GM21737 (cell line): Measurements from ENCODE around the gene ADPRHL1.
A peak's percentile ranks its signal among the peaks of the same experiment; 100 is the strongest.

Experiments used
- ATAC-seq: cut with Tn5 transposase; IDR thresholded peaks from one replicate; pipeline ENCODE4 v1.9.1; 2021; ENCODE audit warnings: mild to moderate bottlenecking, moderate library complexity; ENCODE audit not compliant: unreplicated experiment

ADPRHL1 gene

DNA sequence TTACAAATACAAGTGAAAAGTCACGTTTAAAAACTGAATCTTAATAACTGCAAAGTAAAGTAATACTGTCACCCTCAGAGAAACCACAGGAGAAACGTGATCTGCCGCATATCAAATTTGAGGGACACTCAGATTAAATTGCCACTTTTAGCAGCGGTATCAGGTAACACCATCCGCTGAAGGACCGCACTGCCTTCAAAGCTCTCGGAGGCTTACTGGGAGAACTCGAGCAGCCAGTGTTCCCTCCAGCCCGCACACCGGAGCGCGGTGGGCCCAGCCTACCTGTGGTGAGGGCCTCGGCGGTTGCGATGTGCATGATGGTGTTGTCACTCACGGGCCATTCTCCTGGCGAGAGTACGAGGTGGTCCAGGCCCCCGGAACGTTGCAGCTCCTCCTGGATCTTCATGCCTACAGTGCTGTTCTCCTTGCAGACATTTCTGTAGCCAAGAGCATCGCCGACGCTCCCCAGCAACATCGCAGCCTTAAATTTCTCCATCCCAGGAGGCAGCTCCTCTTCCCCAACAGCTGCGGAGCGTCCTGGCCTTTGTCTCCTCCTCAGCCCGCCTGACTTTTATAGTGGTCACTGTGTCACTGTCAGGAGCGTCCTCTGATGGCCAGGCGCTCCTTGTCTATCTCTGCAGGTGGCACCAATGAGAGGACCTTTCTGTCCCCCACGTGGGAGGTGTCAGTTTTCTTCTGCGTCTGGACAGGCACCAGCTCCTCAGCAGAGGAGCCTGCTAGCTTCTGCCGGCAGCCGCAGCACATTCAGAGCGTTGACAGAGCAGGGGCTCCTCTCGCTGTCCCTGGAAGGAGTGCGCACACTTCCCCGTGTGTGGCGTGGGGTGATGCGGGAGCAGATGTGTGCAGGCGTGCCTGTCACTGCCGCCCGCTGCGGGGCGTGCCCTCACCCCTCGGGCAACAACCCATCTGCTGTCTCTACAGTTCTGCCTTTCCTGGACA lies at the start of gene ADPRHL1:
Gene ADPRHL1, minus strand, starts transcription at position 547 of the 960 bp plus-strand sequence. Its CDS starts 51 bp downstream, at position 496.
- no peak for ATAC-seq

GRCh38 chr13:113502686-113503085 lies 49.4 kb upstream of the ADPRHL1 start:
- no peak for ATAC-seq

DNA sequence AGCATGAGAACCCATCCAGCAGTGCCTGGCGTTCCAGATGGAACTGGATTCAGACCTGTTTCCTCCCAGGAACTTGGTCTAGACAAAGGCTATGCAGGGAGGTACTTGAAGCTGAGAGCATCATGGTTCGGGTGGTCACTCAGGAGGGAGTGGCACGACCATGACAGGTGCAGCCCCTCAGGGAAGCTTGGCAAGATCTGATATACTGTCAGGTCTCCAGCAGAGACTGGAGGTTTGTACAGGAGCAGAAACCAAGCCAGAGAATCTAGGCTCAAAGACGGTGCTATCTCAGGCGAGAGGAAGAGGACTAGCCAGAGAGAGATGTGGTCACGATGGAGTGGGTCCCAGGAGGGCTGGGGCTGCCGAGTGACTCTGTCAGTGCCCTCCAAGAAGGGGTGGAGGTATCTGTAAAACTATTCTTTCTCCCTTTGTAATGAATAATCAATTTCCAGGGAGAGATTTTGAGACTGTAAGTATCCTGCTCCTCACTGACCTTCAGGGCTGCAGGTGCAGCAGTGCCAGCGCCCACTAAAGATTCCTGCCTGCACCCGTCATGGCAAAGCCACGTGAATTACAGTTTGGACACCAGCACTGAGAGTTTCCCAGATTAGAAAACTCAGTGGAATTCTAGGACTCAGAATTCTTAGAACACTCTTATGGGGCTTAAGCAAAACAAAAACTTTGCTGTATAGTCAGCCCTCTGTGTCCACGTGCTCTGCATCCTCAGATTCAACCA lies 47.4 kb upstream of the ADPRHL1 start:
- ATAC-seq: no peak

GRCh38 chr13:113499936-113500335 lies 46.6 kb upstream of the ADPRHL1 start:
- no peak for ATAC-seq

- ATAC-seq: no peak
Observed at GRCh38 chr13:113498905-113499304, 45.6 kb upstream of the ADPRHL1 start.

GRCh38 chr13:113497217-113497616 lies 43.9 kb upstream of the ADPRHL1 start:
- ATAC-seq: no peak

GRCh38 chr13:113495494-113496210 lies 42.4 kb upstream of the ADPRHL1 start:
- ATAC-seq: no peak

GRCh38 chr13:113493315-113493951 lies 40.1 kb upstream of the ADPRHL1 start:
- ATAC-seq: no peak

DNA sequence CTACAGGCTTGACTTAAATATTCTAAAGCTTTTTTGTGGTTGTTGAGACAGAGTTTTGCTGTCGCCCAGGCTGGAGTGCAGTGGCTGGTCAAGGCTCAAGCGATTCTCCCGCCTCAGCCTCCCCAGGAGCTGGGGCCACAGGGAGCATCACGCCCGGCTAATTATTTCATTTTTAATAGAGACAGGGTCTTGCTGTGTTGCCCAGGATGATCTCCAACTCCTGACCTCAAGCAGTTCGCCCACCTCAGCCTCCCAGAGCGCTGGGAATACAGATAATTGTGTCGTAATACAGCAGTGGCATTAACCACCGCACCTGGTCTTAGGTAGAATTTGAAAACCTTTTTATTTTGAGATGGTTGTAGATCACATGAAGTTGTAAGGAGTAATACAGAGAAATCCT lies 38.7 kb upstream of the ADPRHL1 start:
- ATAC-seq: no peak

DNA sequence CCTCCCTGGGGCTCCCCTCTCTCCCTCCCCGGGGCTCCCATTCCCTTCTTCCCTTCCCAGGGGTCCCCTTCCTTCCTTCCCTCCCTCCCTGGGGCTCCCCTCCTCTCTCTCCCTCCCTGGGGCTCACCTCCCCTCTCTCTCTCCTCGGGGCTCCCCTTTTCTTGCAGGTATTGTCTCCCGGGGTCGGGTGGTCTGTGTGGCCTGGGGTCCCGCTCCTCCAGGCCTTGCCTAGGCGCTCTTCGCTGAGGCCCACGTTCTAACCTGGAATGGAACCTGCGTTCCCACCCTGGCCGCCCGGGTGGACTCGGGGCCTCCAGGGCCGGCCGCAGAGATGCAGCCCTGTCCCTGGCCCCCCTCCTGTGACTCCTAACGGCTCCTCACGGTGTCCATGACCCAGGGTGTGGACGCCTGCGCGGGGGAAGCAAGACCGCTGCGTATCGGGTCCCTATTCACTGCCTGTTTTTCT lies 38.2 kb upstream of the ADPRHL1 start:
- no peak for ATAC-seq

- peak; percentile 78 for ATAC-seq
Observed at GRCh38 chr13:113490496-113491417, 37.5 kb upstream of the ADPRHL1 start, which contains the start of gene DCUN1D2. Gene DCUN1D2, minus strand, starts transcription at chr13:113490711. Its CDS starts 42 bp downstream, at chr13:113490669.

GRCh38 chr13:113489549-113490495 lies 36.5 kb upstream of the ADPRHL1 start:
- peak; percentile 14 for ATAC-seq

- ATAC-seq: no peak
Observed at GRCh38 chr13:113489171-113489548, 35.9 kb upstream of the ADPRHL1 start.

DNA sequence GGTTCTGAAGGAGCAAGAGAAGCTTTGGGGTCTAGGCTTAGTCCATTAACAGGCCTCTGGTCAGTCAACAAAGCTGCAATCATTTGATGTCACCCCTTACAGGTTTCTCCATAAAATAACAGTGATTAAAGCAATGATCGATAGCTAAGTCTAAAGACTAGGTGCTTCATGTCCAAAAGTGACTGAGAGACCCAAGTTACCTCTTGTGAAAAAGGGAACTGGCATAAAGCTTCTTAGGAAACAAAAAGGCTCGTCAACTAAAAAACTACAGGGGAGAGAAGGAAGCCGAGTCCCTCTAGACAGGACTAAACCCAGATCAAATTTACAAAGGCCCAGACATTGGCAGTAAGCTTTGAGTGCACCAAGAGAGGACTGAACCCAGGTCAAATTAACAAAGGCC lies 35.0 kb upstream of the ADPRHL1 start:
- ATAC-seq: no peak

DNA sequence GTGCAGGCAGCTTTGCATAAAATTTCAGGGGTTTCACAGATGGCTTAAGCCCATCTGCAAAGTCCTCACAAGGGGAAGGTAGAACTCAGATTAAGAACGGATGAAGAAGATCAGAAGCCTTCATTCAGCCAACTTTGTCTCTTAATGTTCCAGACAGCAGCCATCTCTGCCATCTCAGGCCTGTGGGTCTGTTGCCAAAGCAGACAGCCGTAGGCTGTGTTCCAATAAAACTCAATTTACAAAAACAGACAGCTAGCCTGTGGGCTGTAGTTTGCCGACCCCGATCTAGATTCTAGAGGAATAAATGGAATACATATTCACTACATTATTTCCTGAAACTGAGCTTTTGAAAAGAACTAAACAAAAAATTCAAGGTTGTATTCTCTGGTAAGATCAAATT lies 33.4 kb upstream of the ADPRHL1 start:
- ATAC-seq: no peak

- ATAC-seq: no peak
Observed at GRCh38 chr13:113485545-113485944, 32.3 kb upstream of the ADPRHL1 start.

GRCh38 chr13:113483504-113484293 lies 30.4 kb upstream of the ADPRHL1 start:
- no peak for ATAC-seq

DNA sequence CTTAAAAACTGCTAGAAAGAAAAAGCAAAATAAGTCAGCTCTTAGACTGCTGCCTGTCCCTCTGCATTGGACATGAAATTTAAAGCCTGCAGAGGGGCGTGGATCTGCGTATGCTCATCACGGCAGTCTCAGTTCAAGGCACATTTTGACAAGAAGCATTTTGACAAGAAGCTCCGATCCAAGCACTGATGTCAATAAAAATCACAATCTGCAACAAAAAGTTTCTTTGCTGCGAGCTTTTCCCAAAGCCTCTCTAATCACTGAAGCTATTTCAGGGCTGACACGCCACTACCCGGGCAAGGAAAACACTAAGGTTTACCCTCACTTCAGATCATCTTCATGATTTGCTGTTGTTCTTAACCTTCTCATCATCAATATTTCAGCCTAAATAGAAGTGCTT lies 29.8 kb upstream of the ADPRHL1 start:
- no peak for ATAC-seq
